HepG2 (cell line): Measurements from ENCODE around the gene PLD4. TPM values are rescaled to one million over a fixed set of nuclear protein-coding genes. Genes with fewer than 3 reads are reported as not detected.

Source experiments
- AHDC1 ChIP-seq: sonication (generic); formaldehyde crosslinking; IDR thresholded peaks from 2 replicates; pipeline ENCODE4 v1.5.1; 2020; ENCODE audit warnings: mild to moderate bottlenecking, missing genetic modification reagents, borderline replicate concordance
- CREBL2 ChIP-seq: sonication (generic); formaldehyde crosslinking; IDR thresholded peaks from 2 replicates; pipeline ENCODE4 v1.8.1; 2023; ENCODE audit warnings: missing genetic modification reagents, mild to moderate bottlenecking, borderline replicate concordance
- KAT2B ChIP-seq: fragments of 150-350 bp; IDR thresholded peaks from 2 replicates; pipeline ENCODE4 v1.6.1; 2014; ENCODE audit warnings: low read depth, low read length, borderline replicate concordance
- MEIS1 ChIP-seq: sonication (generic); formaldehyde crosslinking; IDR thresholded peaks from 2 replicates; pipeline ENCODE4 v1.9.0; 2021; ENCODE audit warnings: mild to moderate bottlenecking, missing genetic modification reagents, moderate library complexity, borderline replicate concordance
- MTERF4 ChIP-seq: sonication (generic); formaldehyde crosslinking; IDR thresholded peaks from 2 replicates; pipeline ENCODE4 v1.8.0; 2023; ENCODE audit warnings: mild to moderate bottlenecking, missing genetic modification reagents
- NFATC3 ChIP-seq: sonication (generic); formaldehyde crosslinking; IDR thresholded peaks from 2 replicates; pipeline ENCODE4 v1.5.1; 2020; ENCODE audit warnings: mild to moderate bottlenecking, missing genetic modification reagents
- POLR2AphosphoS5 ChIP-seq: IDR thresholded peaks from 2 replicates; pipeline ENCODE4 v1.6.1; 2012; ENCODE audit warnings: low read depth, low read length
- PREB ChIP-seq: sonication (generic); formaldehyde crosslinking; IDR thresholded peaks from 2 replicates; pipeline ENCODE4 v1.4.0; 2020; ENCODE audit warnings: missing genetic modification reagents
- RFXAP ChIP-seq: sonication (generic); formaldehyde crosslinking; IDR thresholded peaks from 2 replicates; pipeline ENCODE4 v1.4.0; 2020; ENCODE audit warnings: missing genetic modification reagents, borderline replicate concordance
- RXRA ChIP-seq: sonication (generic); formaldehyde crosslinking; IDR thresholded peaks from 2 replicates; pipeline ENCODE4 v1.5.1; 2020; ENCODE audit warnings: missing genetic modification reagents
- TP53 ChIP-seq: sonication (generic); formaldehyde crosslinking; conservative IDR thresholded peaks from 2 replicates; pipeline ENCODE4 v1.4.0; 2020; ENCODE audit warnings: missing genetic modification reagents
- ZBTB10 ChIP-seq: sonication (generic); formaldehyde crosslinking; IDR thresholded peaks from 2 replicates; pipeline ENCODE4 v1.4.0; 2020; ENCODE audit warnings: missing genetic modification reagents, borderline replicate concordance
- ZNF225 ChIP-seq: sonication (generic); formaldehyde crosslinking; IDR thresholded peaks from 2 replicates; pipeline ENCODE4 v1.4.0; 2020; ENCODE audit warnings: mild to moderate bottlenecking, missing genetic modification reagents
- ZNF335 ChIP-seq: sonication (generic); formaldehyde crosslinking; IDR thresholded peaks from 2 replicates; pipeline ENCODE4 v1.4.0; 2020; ENCODE audit warnings: missing genetic modification reagents
- ZNF512 ChIP-seq: sonication (generic); formaldehyde crosslinking; IDR thresholded peaks from 2 replicates; pipeline ENCODE4 v1.4.0; 2020; ENCODE audit warnings: mild to moderate bottlenecking, missing genetic modification reagents
- ZNF607 ChIP-seq: sonication (generic); formaldehyde crosslinking; IDR thresholded peaks from 2 replicates; pipeline ENCODE4 v1.5.1; 2020; ENCODE audit warnings: missing genetic modification reagents, mild to moderate bottlenecking, borderline replicate concordance
- polyA plus RNA-seq, 8 experiments: library from polyadenylated mRNA; depleted of rRNA in 3 of 8; stranded (reverse) in 7 of 8; unstranded in 1 of 8; fragments of >200 nt; fragmentation: Illumina TruSeq in 4 of 8; extraction: Trizol in 4 of 8; gene quantifications; 2 replicates each; pipeline versions ENCODE4 v1.2.1 to v1.2.3, GENCODE V29; 2011 to 2016; ENCODE audit warnings: low read depth in 4 of 8, missing spikeins in 1 of 8, mixed read lengths in 1 of 8; ENCODE audit not compliant: insufficient read depth in 1 of 8
- total RNA-seq, 5 experiments: library from RNA; depleted of rRNA; stranded (reverse); fragments of >200 nt; fragmentation: Illumina TruSeq; extraction: Trizol; gene quantifications; 2 replicates each; pipeline ENCODE4 v1.2.3, GENCODE V29; 2016; ENCODE audit warnings: low read depth in 1 of 5

The PLD4 gene
- total and polyA plus RNA-seq, 2 of the 13 experiments (the other 11 are each of a cell fraction or from before 2014, with no cell fraction given), result not detected

GRCh38 chr14:104976198-104977007 is 51.7 kb downstream of the PLD4 start (continued):
- TF ChIP-seq ZBTB10 (no peak), ZNF512 (CRISPR knock-in tag) (no peak), TP53 (no peak), MTERF4 (no peak), MEIS1 (CRISPR knock-in tag) (0 out of 2 replicates have a peak, but pooled peaks have one; percentile 49), RXRA (CRISPR knock-in tag) (no peak), RFXAP (CRISPR knock-in tag) (no peak), ZNF607 (CRISPR knock-in tag) (no peak), PREB (CRISPR knock-in tag) (no peak), AHDC1 (no peak), ZNF335 (CRISPR knock-in tag) (no peak), POLR2AphosphoS5 (no peak), NFATC3 (CRISPR knock-in tag) (0 out of 2 replicates have a peak, but pooled peaks have one; percentile 42), CREBL2 (CRISPR knock-in tag) (0 out of 2 replicates have a peak, but pooled peaks have one; percentile 48), ZNF225 (CRISPR knock-in tag) (no peak), KAT2B (no peak)
